SHP77 treated with DMSO at 0.1 percent for 48 hours (cell line): Measurements from ENCODE around the gene BMPER.

Experiments used
- DNase-seq: peaks from one replicate; lab custom pipeline; 2025; lab: John Stamatoyannopoulos, UW

Gene BMPER

DNA sequence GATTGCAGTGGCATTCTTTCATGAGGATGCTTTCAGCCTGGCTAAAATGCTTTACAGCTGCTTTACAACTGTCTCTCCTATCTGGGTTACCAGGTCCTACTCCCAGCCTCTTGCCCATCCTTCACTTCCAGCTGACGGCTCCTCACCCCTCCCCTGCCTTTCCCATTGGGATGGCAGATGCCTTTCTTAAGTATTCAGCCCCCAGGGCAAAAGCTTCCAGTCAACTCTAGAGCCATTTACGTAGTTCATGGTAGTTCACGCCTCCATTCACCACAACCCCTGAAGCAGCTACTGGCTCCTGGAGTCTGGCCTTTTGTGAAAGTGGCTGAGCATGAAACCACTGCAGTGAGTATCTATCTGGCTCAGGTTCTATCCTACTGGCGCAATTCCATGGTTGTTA is 17.2 kb upstream of the BMPER start:
- no peak for DNase-seq

DNA sequence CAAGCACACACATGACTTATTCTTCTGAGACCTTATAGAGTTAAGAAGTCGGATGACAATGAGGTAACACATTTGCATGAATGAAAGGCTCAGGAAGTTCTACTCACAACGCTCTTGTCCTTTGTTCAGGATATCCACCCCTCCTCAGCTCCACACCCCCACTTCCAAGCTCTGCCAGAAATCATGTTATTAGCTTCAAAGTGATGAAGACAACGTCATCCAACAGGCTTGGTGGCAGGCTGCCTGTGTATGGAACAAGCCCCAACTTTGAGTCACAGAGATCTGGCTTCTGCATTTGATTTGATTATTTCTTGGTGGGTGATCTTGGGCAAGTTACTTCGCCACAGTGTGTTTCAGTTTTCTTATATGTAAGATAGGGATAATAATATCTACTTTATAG is 12.4 kb upstream of the BMPER start:
- DNase-seq, result no peak

DNA sequence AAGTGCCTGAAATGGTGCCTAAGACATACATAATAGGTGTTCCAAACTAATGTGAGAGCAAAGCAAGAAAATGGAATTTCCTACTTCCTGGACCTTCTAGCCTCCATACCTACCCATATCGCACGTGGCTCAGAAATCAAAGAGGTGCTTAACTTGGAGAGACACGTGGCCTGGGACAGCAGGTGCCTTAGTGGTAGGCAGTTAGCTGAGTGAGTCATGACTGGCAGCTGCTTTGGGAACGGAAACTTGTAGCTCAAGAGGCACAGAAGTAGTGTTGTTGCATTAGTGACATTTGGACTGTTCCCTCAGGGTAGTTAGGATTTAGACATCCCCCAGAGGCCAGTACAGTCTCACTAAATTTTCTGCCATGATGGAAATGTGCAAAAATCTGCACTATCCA is 12.0 kb upstream of the BMPER start:
- DNase-seq, result peak; percentile 58

DNA sequence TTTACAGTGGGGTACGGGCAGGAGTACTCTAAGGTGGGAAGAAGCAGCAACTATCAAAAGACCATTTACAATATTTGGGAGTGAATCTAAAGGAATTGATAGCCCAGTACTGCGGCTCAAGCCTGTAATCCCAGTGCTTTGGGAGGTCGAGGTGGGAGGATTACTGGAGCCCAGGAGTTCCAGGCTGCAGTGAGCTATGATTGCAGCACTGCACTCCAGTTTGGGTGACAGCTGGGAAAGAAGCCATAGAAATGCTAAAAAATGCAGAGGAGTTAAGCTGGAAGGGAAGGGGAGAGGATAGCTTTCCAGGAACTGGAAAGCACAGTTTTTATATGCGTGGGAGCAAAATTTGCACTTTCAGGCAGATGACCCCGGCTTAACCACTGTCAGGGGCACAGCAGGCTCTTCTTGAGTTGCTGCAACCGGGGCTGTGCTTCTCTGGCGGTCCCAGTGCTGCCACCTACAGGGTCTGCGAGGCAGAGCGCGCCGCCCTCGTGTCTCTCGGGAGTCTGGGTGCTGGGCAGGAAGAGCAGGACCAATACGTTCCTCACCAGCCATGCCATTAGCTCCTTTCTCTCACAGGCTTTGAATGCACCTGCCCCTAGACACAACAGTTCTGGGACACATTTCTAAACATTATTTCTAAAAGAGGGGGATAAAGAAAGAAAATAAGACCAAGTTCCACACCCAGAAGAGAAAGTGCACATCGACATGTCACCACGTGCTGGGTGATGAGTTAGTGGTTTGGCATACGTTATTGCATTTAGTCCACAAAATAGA is 10.1 kb upstream of the BMPER start:
- peak; percentile 86 for DNase-seq

DNA sequence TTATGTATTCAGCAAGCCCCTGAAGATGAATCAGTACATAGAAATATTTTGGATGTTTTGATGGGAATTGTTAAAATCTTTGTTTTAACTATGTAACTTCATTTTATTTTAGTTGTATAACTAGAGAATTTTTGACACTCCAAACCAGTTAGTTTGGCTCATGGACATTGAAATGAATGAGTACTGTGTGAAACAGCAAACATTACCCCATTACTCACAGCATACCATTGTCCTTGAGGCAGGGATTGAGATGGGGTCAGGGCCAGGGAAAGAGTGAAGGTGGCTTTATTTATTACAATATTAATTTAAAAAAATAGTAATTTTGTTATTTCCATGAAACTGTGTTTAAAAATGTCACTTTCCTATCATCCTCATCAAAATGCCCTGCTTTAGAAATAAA is 4.8 kb upstream of the BMPER start:
- no peak for DNase-seq

DNA sequence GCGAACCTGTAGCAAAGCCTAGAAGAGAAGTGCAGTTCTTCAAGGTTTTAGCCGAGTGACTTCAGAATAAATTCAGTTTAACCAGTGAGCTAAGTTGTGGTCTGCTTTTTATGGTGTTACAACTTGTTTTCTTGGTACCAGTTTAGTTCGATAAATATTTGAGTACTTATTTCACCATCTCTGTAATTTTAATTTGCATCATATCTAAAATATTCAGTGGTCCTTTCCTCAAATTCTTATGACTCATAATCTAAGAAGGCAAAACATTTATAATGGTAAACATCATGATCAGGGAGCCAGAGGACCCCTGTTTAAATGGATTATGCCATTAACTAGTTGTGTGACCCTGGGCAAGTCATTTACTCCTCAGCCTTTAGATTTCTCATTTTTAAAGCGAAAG is 4.1 kb upstream of the BMPER start:
- no peak for DNase-seq

DNA sequence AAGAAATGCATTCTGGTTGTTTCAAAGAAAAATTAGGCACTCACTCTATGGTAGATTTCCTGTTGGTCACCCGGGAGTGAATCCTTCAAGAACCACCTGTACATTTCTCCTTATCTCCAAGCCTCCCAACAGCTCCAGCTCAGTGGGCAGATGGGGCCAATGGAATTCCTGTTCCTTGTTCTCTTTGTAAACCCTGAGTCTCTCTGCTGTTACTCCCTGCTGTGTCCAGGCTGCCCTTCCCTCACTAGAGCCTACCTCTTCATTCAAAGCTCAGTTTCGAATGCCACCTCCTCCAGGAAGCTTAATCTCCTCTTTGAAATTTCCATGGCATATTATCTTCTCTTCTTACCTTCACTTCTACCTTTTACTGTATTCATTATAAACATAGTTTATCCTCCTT is 3.5 kb upstream of the BMPER start:
- no peak for DNase-seq

DNA sequence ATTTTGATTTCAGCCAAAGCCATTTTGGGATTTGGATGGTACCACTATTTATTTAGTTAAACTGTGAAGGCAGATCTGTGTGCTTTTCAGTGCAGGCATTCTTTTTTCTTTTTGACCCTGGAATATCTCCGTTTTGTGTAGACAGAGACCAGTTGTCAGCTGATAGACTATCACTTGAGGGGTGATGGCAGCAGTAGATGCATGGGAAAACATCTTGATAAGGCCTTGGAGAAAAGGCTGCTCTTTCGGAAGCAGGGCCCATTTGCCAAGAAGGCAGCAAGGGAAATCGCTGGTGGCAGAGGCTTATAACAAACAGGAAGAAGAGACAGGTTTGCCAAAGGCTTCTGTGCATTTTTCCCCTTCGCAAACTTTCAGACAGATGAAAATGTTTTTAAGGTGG is 2.6 kb upstream of the BMPER start:
- no peak for DNase-seq

DNA sequence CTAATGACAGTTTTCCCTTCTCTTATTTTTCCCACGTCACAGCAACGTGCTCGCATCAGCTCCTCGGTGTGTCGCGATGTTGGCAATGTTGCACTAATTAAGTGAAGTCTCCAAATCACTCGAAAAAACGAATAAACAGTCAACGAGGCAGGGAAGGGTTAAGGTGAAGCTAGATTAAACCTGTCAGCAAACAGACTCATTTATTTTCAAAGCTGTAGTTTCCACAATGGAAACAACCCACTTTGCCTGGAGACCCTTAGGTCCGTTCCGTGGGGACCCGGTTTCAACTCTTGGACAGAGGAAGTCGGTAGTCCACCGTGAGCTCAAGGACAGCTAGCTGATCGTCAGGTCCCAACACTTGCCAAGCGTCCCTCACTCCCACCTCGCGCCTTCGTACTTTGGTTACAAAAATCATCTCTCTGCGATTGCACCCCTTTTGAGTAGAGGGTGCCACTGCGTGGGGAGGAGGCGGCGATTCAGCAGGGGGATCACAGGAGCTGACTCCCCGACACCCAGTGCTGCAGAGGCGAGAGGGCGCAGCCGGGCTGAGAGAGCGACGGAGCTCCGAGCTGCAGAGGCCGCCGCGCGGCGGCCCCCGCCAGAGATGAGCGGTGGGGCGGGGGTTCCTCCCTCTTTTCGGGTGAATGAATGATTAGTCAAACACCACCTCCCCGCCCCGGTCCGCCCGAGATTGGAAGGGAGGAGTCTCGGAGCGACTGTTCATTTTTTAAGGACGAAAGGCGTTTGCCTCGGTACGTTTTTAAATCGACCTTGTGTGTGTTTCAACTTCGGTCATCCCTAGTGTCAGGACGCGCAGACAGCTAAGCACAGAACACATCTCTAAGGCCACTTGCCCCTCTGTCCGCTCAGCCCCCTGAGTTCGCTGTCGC is 1.3 kb upstream of the BMPER start:
- DNase-seq, result peak; percentile 66

DNA sequence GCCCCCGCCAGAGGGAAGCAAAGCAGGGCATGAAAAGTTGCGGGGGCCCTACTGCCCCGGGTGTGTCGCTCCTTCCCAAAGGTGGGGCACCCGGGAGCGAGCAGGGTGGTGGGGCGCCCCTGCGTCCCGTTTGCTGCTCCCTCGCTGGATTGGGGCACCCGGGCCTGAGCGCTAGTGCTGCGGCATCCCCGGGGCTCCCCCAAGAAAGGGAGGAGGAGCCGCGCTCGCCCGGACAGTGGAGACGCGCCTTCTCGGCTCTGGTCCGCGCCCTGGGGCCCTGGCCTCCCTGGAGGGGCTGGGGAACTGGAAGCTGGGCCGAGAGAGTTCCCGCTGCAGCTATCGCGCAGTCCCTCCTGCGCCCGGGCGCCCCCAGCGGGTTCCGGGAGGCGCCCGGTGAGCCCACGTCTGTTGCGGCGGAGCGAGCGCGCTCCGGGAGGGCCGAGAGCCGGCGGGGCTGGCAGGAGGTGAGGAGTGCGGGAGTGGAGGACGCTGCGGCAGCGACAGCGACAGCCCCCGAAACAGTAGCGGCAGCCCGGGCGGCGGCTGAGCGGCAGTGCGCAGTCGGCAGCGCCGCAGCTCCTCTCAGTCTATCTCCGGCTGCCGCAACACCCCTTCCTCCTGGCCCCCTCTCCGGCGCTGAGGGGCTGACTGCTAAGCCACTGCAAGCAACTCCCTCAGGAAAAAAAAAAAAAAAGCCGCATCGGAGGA is 504 bp upstream of the BMPER start:
- DNase-seq, result peak; percentile 40

DNA sequence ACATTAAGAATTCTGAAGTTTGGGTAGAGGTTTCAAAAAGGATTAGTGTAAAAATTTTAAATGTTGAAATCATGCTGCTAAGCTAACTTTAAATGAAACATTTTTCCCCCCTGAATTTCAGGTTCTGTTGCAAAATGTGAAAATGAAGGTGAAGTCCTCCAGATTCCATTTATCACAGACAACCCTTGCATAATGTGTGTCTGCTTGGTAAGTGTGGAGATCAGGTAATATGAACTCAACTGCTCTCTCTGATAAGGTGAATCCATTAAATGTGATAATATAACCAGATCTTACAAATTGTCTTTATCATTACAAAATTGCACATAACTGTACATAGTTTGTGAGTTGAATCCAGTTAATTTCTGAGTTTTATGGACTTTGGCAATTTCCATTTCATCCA is 1.4 kb downstream of the BMPER start:
- no peak for DNase-seq

DNA sequence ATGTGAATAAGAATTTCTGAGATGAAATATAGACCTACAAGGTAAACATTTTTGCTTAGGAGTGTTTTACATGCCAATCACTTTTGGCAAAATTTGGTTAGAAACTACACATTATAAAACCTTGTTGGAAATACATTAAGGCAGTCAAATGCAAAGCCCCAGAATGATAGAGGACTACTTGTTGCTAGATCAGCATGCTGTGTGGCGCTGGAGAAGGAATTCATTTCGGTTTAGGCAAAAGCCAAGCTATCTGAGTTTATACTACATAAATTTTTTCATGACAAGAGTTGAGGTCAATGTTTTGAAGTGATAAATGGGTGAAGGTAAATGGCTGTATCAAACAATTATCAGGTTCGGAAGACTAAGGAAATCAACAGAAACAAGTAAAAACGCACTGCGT is 2.3 kb downstream of the BMPER start:
- DNase-seq, result no peak

DNA sequence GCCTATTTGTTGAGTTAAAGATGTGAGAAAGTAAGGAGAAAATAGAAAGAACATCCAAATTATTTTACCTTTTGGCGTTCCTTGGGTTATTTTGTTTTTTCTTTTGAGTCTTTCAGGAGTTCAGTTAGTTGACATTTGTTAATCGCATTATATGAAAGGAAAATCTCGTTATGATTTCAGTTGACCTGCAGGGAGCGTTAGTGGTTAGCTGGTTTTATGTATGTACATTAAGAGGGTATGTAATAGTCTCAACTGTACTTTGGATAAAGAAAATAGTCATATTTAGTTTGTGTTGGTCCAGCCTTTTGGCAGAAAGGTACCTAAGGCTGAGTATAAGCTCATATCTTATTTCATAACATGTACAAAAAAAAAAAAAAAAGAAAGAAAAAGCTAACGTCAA is 4.0 kb downstream of the BMPER start:
- no peak for DNase-seq

DNA sequence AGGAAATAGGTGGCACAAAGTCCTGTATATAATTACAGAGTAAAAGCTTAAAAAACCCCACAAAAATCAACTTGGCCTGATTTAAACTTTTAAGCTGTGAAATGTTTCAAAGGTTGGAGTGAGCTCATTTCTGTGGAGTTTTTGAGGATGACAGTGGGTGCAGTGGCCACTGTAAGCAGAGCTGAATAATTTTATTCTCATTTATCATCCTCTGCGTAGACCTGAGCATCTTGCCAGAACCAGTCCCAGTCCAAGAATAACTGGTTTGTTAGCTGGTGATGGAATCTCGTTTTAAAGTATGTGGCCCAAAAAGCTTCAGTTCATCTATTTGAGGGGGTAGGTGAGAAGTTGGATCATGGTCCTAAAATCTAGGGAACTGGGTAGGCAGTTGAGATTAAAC is 4.4 kb downstream of the BMPER start:
- DNase-seq, result no peak

DNA sequence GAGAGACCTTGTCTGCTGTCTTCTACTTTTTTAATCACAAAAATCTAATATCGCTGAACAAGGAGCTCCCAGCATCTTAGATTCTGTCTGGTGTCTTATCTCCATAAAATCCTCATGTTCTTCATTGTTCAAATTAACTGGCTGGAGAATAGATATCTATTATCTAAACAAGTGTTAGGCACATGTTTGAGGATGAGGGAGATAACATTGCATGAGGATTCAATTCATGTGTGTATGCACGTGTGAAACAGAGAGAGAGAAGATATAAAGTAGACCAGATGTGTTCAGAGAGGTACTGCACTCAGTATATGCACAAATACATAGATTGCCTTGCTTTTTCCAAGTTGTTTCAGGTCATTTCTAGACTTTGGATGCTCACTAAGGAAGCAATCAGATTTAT is 5.4 kb downstream of the BMPER start:
- no peak for DNase-seq

DNA sequence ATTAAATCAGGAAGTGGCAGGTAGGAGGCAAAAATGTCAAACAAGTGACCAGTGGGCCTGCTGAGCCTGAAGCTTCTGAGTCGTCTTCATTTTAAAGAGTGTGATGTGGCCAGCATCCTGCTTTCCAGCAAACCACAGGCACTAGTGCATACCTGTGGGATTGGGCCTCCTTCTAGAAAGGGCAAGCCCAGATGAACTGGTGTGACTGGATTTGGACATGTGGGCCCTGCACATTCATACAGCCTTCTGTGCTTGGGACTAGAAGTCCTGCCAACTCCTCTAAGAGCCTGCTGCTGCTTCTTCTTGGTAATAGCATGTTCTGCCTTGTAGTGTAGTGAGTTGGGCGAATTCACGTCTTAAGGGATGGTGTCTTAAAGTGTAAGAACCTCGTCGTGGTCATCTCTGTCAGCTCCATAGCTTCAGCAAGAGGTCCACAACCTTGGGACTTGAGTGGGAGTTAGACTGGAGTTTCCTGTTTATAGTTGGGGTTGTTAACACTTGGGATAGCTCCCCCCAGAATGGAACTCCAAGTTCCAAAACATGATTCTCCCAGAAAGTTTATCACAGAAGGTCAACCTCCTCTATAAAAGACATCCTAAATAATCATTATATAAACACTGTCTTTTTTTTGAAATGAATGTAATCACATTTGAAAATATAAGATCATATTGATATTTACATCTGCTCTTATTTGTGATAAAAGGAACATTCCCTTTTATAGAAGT is 11.2 kb downstream of the BMPER start:
- no peak for DNase-seq

DNA sequence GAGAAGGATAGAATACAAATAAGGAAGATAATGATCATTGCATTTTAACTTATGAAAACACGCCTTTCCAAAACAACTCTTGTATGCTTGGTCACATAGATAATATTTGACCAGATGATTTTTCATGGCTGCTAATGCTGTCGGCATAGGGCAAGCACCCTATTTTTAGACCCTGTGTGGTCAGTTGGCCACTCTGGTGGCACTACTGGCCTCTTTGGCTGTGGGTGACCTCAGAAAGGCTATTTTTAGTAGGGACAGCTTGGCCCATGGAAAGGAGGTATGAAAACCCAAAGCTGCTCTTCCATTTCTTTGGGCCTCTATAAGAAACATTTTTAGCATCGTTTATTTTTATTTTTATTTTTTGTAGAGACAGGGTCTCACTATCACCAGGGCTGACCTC is 12.3 kb downstream of the BMPER start:
- DNase-seq, result no peak

DNA sequence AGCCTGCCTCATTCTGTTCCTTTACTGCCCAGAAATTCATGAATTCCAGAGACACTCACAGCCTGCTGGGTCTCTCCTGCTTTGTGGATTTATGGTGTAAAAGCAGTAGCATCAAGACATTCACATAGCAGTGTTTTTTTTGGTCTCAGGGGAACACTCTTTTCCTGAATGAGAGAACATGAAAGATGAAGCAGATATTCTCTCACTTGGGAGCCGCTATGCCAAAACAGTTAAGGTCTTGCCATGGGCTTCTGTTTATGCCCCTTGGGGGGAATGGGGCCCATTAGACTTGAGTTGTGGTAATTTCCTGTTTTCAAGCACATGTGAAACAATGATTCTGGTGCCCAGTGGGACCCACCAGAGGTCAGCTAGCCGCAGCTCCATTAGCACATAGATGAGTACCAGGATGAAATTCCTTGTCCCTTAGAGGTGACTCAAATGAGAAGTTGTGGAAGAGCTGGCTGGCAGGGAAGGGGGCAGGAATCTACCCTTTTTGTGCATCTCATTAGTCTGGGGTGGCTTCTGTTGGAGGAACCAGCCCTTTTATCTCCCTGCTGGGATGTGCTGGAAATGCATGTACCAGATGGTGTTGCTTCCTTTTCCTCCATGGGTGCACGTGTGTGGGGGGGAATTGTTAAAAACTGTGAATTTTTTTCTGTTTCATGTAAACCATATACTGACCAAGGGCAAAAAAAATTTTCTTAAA is 13.3 kb downstream of the BMPER start:
- DNase-seq, result no peak

DNA sequence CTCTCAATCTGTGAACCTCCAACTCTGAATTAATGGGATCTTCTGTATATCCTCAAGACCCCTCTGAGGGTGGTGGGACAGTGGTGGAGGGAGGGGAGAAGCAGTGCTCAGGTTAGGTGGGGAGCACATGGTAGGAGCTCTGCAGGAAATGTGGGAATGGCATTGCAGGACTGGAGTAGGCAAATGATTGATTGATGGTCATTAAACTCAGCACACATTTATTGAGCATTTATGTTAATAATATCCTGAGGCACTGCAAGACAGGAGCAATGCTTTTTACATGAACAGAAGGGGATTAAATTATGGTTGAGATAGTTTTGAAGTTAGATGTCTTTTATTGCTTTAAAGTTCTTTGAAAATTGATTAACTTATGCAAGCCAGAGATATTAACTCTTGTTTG is 14.1 kb downstream of the BMPER start:
- no peak for DNase-seq

DNA sequence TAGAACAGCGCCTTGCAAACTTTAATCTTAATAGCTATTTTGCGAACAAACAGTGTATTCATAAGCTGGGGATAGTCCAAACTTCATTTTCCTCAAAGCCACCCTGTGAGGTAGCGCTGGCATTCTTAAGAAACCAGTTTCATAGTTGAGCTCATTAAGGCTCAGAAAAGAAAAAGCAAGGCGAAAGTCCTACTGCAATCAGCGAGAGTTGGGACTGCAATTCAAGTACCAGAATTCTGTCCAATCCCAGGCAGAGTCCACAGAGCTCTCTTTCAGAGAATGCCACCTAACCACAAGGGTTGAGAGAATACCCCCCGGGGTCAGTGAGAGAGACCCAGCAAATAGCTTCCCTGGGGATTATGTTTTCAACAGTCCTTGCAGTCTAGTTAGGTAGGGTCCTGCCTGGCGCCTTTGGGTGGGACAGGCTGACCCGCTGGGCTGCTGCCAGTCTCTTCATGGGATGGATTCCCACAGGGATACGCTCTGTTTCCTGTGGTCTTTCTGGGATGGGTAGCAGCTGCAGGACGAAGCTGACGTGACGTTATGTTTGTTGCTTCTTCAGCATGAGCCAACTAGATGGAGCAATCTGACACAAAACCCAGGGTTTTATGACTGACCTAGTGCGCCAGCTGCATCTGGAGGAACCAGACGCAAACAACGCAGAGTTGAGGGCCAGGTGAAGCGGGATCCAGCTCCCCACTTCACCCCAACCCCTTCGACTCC is 16.0 kb downstream of the BMPER start:
- peak; percentile 93 for DNase-seq

DNA sequence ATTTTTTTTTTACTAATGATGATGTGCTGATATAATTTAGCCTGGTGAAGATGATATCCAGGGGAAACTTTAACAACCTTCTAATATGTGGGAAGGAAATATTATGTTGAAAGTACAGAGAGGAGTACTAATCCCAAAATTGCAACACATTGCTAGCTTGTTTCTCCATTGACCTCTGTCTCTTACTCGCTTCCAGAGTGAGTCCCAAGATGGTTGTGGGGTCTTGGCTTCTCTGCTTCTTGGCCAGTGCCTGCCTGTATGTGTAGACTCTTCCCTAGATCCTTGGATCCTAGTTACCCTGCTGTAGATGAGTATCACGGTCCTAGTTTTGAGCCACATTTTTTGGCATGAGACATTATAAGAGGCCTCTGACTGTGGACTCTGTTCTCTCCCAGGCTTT is 17.5 kb downstream of the BMPER start:
- no peak for DNase-seq
